Kidney (tissue), 14 donors: Measurements from ENCODE around the gene SH3BP5. TPM values are rescaled to one million over a fixed set of nuclear protein-coding genes. Genes with fewer than 3 reads are reported as not detected.
A peak's percentile ranks its signal among the peaks of the same experiment; 100 is the strongest.

Source experiments
- DNase-seq, 5 donors: peaks; one replicate each; pipeline ENCODE4 v3.0.0-alpha.2; 2013 to 2020
- FAIRE-seq: peaks from 2 replicates; lab custom pipeline; 2012; peaks lifted over from hg19 to GRCh38; lab: Jason Lieb, UNC
- H3K27ac ChIP-seq, 2 donors: one replicate each; pipeline ENCODE4 v1.7.0; 2013; ENCODE audit warnings: low read depth in 2 of 2, low read length in 2 of 2, inconsistent platforms in 1 of 2
- H3K27me3 ChIP-seq: one replicate; pipeline ENCODE4 v1.7.1; 2013; ENCODE audit warnings: low read length, inconsistent platforms; ENCODE audit not compliant: control insufficient read depth, insufficient read depth
- H3K36me3 ChIP-seq, 3 donors: one replicate each; pipeline versions ENCODE4 v1.7.0 to v1.7.1; 2013; ENCODE audit warnings: low read length in 3 of 3, control low read depth in 1 of 3, inconsistent platforms in 1 of 3; ENCODE audit not compliant: insufficient read depth in 3 of 3, control insufficient read depth in 2 of 3
- H3K4me1 ChIP-seq, 3 donors: one replicate each; pipeline versions ENCODE4 v1.7.0 to v1.7.1; 2013; ENCODE audit warnings: low read length in 3 of 3, inconsistent platforms in 1 of 3, low read depth in 1 of 3; ENCODE audit not compliant: control insufficient read depth in 2 of 3, insufficient read depth in 2 of 3
- H3K4me3 ChIP-seq, 3 donors: one replicate each; pipeline versions ENCODE4 v1.7.0 to v1.8.1; 2013; ENCODE audit warnings: low read length in 3 of 3, control low read depth in 1 of 3, inconsistent platforms in 1 of 3
- H3K9ac ChIP-seq, 3 donors: one replicate each; pipeline versions ENCODE4 v1.7.0 to v1.7.1; 2013; ENCODE audit warnings: low read length in 3 of 3, control low read depth in 1 of 3, inconsistent platforms in 1 of 3
- H3K9me3 ChIP-seq, 3 donors: one replicate each; pipeline versions ENCODE4 v1.7.0 to v1.7.1; 2013; ENCODE audit warnings: low read length in 3 of 3, control low read depth in 1 of 3, inconsistent platforms in 1 of 3; ENCODE audit not compliant: control insufficient read depth in 2 of 3, insufficient read depth in 1 of 3
- CTCF ChIP-seq: IDR thresholded peaks from 3 replicates; pipeline ENCODE4 v1.5.1; 2012; ENCODE audit warnings: mild to moderate bottlenecking, moderate library complexity, borderline replicate concordance; ENCODE audit not compliant: insufficient read depth; ENCODE audit errors: extremely low read depth
- intact Hi-C: fragments of 100-400 bp; cut with DNase I; formaldehyde crosslinking; loops from one replicate; pipeline ENCODE4 v1.11.1; 2022
- polyA plus RNA-seq: library from polyadenylated mRNA; stranded (reverse); fragments of 350-450 nt; fragmentation: Illumina TruSeq; extraction: RNeasy Lipid Tissue Mini Kit (QIAGEN cat#74804); gene quantifications from one replicate; pipeline ENCODE4 v1.2.3, GENCODE V29; 2014; ENCODE audit warnings: low read depth, low replicate concordance; ENCODE audit not compliant: insufficient read depth
- total RNA-seq: library from RNA; stranded (reverse); fragmentation: NEBNext Ultra II Directional; extraction: Animal tissue kit (Norgen Biotek cat#: 25700); gene quantifications from one replicate; pipeline ENCODE4 v1.2.1, GENCODE V29; 2021
- donor health status: control.
- donor health status: control.
- donor health status: control.
- donor health status: control.
- donor health status: control.
- donor health status: DM: yes; HTN: yes; CAD: no.
- donor health status: Normal renal cell carcinoma (clear cell type).

Gene SH3BP5
- total and polyA plus RNA-seq, 2 donors from 2014 or later = 39.1 to 109 TPM

- peaks cover 0 to 4% (median 0%) of the 10 kb centered on the region in 3 donors for H3K36me3 ChIP-seq
- FAIRE-seq (no peak), DNase-seq (no peak)
- H3K9ac ChIP-seq = no peak overlapping the region
- peaks cover 14 to 45% (median 40%) of the 10 kb centered on the region in 3 donors for H3K4me1 ChIP-seq
- peak overlapping the region; percentile 36 to 69 for H3K27ac ChIP-seq
- H3K9me3 ChIP-seq = no peaks in the 10 kb centered on the region
- intact Hi-C loops = no loop called here
- no peaks in the 10 kb centered on the region for H3K27me3 ChIP-seq
- no peak for TF ChIP-seq CTCF
- no peak overlapping the region for H3K4me3 ChIP-seq
These were observed 17.4 kb downstream of the SH3BP5 start for GRCh38 chr3:15315003-15315402.

DNA sequence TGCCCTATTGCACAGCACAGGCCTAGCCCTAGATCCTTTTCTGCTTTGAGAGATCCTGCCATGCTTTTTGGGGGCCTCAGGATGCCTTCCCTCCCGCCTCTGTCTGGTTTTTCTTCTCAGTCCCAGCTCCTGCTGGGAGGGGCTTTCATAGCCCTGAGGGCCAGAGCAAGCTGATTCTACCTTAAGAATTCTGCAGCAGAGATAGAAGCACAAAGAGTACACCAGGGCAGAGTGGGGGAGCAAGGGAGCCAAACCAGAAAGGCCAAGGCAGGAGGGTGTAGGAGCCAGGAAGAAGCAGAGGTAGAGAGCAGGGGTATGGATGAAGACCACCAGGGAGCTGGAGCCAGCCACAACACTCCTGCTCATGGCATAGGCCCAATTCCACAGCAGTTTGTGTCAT is 18.1 kb downstream of the SH3BP5 start:
- no peak overlapping the region for H3K4me3 ChIP-seq
- DNase-seq = no peak
- peaks cover 0 to 4% (median 0%) of the 10 kb centered on the region in 3 donors for H3K36me3 ChIP-seq
- H3K9me3 ChIP-seq = no peaks in the 10 kb centered on the region
- no peak for TF ChIP-seq CTCF
- no peak for FAIRE-seq
- H3K27me3 ChIP-seq = no peaks in the 10 kb centered on the region
- intact Hi-C loops = no loop called here
- H3K4me1 ChIP-seq = peaks cover 11 to 45% (median 37%) of the 10 kb centered on the region in 3 donors
- H3K27ac ChIP-seq = peak overlapping the region; percentile 36 to 56
- no peak overlapping the region for H3K9ac ChIP-seq

DNA sequence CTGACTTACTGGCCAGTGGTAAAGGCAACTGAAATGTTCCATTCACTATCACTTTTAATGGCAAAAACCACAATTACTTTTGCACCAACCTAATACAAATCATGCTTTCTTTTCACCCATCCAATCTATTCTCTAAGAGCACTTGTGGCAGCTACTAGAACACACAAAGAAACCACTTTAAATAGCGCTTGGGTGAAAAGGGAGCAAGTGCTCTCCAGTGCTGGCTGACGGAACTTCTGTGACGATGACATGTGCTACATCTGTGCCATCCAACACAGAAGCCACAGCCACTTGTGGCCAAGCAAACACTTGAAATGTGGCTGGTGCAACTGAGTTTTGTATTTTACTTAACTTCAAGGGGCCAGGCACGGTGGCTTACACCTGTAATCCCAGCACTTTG is 18.9 kb downstream of the SH3BP5 start:
- H3K4me3 ChIP-seq = no peak overlapping the region
- H3K27ac ChIP-seq = peak overlapping the region in 1 of 2 donors; percentile 6
- H3K4me1 ChIP-seq = peaks cover 10 to 40% (median 30%) of the 10 kb centered on the region in 3 donors
- intact Hi-C loops = no loop called here
- no peak for TF ChIP-seq CTCF
- DNase-seq (no peak), FAIRE-seq (no peak)
- no peaks in the 10 kb centered on the region for H3K27me3 ChIP-seq
- H3K9me3 ChIP-seq = no peaks in the 10 kb centered on the region
- no peak overlapping the region for H3K9ac ChIP-seq
- H3K36me3 ChIP-seq = peaks cover 0 to 4% (median 0%) of the 10 kb centered on the region in 3 donors

DNA sequence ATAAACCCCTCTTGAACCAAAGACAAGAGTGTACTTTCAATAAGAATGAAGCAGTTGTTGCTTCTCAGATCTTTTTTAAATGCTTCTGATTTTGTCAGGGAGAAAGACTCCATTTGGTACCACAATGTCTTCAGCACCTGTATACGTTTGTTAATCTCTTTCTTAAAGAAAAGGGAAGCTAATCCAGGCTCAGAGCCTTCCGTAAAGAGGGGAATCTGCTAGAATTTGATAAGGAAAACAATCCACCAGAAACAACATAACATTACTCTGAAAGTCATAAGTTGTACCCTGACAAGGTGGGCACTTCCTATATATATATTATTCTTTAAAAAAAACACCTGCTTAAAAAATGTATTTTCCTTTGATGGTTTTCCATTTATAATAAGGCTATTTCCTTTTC is 19.8 kb downstream of the SH3BP5 start:
- FAIRE-seq (no peak), DNase-seq (no peak)
- Histone ChIP-seq H3K9me3 (no peaks in the 10 kb centered on the region), H3K27me3 (no peaks in the 10 kb centered on the region), H3K27ac (no peak overlapping the region), H3K9ac (no peak overlapping the region), H3K4me1 (peaks cover 10 to 34% (median 23%) of the 10 kb centered on the region in 3 donors), H3K36me3 (peaks cover 0 to 4% (median 0%) of the 10 kb centered on the region in 3 donors), H3K4me3 (no peak overlapping the region)
- no peak for TF ChIP-seq CTCF
- intact Hi-C loops = no loop called here
